Fibroblast of villous mesenchyme (primary cell): ENCODE results near the gene SLC46A1. TPM values are rescaled to one million over a fixed set of nuclear protein-coding genes. Genes with fewer than 3 reads are reported as not detected.

Source experiments
- DNase-seq: peaks from one replicate; pipeline ENCODE4 v3.0.0-alpha.2; 2010; ENCODE audit warnings: low read depth
- H3K4me3 ChIP-seq: 2 replicates; pipeline ENCODE4 v1.5.1; 2011; ENCODE audit warnings: low read depth, mild to moderate bottlenecking, low read length
- total RNA-seq: library from RNA; depleted of rRNA; stranded (reverse); fragments of >200 nt; gene quantifications from 2 replicates; pipeline ENCODE4 v1.2.3, GENCODE V29; 2012
- TF ChIP-seq, protein P1 (sequence below): IDR thresholded peaks from 2 replicates; pipeline ENCODE4 v1.5.1; 2012; ENCODE audit warnings: low read depth, mild to moderate bottlenecking, low read length; ENCODE audit not compliant: insufficient read depth

Gene SLC46A1
- total RNA-seq, 1 donor, result 9.5 TPM

DNA sequence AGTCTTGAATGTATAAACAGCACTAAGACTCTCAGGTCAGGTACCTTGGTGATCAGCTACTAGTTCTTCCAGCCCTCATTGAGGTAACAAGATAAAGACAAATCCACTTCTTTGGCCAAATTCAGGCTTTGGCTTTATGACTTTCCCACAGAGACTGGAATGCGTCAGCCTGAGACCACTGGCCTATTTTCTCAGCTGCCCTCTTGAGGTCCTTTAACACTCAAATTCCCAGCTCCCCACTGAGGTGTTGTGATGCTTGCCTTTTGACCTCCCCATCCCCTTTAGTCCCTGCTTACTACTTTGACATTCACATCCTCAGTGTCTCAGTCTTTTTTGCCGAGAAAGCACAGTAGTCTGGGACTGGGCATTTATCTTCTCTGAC, 59.8 kb downstream of the SLC46A1 start:
- no peak overlapping the region for H3K4me3 ChIP-seq
- DNase-seq, result peak; percentile 42
- TF ChIP-seq, protein P1, sequence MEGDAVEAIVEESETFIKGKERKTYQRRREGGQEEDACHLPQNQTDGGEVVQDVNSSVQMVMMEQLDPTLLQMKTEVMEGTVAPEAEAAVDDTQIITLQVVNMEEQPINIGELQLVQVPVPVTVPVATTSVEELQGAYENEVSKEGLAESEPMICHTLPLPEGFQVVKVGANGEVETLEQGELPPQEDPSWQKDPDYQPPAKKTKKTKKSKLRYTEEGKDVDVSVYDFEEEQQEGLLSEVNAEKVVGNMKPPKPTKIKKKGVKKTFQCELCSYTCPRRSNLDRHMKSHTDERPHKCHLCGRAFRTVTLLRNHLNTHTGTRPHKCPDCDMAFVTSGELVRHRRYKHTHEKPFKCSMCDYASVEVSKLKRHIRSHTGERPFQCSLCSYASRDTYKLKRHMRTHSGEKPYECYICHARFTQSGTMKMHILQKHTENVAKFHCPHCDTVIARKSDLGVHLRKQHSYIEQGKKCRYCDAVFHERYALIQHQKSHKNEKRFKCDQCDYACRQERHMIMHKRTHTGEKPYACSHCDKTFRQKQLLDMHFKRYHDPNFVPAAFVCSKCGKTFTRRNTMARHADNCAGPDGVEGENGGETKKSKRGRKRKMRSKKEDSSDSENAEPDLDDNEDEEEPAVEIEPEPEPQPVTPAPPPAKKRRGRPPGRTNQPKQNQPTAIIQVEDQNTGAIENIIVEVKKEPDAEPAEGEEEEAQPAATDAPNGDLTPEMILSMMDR, result no peak

DNA sequence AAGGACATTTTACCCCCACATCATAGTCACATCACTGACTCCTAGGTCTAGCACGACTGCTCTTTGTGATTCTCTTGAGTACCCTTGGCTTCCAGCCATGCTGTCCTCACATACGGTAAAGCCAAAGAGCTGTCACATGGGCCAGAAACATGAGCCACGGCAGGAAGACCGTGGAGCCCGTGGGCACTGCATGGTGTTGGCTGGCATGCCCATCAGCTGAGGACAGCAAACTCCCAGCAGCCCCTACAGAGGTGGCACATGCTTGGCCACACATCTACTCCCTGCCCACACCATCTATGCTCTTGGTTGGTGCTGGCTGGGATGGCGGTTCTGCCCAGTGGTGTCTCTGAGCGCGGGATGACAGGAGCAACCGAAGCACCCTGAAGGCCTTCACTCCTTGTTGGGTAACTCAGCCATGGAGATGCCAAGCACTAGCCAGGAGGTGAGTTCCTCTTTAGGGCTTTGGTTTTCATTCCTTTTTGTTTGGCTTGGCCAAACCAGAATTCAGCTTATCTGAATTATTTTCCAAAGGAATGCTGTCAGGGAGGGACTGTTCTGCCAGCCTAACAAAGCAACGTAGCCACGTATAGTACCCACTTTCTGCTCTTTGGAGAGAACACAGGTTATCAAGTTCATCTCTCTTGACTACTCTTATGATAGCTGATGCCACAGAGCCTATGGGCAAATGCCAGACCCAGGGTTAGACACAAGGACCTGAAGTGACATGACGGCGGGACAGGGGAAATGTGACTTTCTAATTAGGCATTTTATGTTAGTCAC, 60.4 kb downstream of the SLC46A1 start:
- DNase-seq, result no peak
- TF ChIP-seq, protein P1, result no peak
- H3K4me3 ChIP-seq, result no peak overlapping the region

Other genes with a start within 250 kb of the SLC46A1 start
- 22.9 and 47.1 TPM in 2 replicates for gene TMEM97, start 87.0 kb downstream of the SLC46A1 start, total RNA-seq
- 46.7 and 51.4 TPM in 2 replicates for gene IFT20, start 70.7 kb downstream of the SLC46A1 start, total RNA-seq
- 35.1 and 50.1 TPM in 2 replicates for gene TNFAIP1, start 70.5 kb downstream of the SLC46A1 start, total RNA-seq
- gene POLDIP2, start 48.7 kb downstream of the SLC46A1 start, total RNA-seq, result 85.5 and 88.9 TPM in 2 replicates
- gene SEBOX, start 41.0 kb downstream of the SLC46A1 start, total RNA-seq, result not detected in 2 replicates
- gene VTN, start 35.9 kb downstream of the SLC46A1 start, total RNA-seq, result 5.2 and 10.0 TPM in 2 replicates
- gene SARM1, start 34.5 kb downstream of the SLC46A1 start, total RNA-seq, result 12.9 and 16.4 TPM in 2 replicates
- not detected in 2 replicates for gene SLC13A2, start 67.4 kb upstream of the SLC46A1 start, total RNA-seq
- not detected in 2 replicates for gene FOXN1, start 100.1 kb upstream of the SLC46A1 start, total RNA-seq
- gene UNC119, start 146.4 kb upstream of the SLC46A1 start, total RNA-seq, result 19.6 and 21.6 TPM in 2 replicates
- gene PIGS, start 165.3 kb upstream of the SLC46A1 start, total RNA-seq, result 48.3 and 52.7 TPM in 2 replicates
- 28.9 and 41.6 TPM in 2 replicates for gene ALDOC, start 170.7 kb upstream of the SLC46A1 start, total RNA-seq
- 21.9 and 38.4 TPM in 2 replicates for gene SPAG5, start 192.8 kb upstream of the SLC46A1 start, total RNA-seq
- gene RSKR, start 208.0 kb upstream of the SLC46A1 start, total RNA-seq, result 4.8 and 5.6 TPM in 2 replicates
- gene BLTP2, start 238.9 kb upstream of the SLC46A1 start, total RNA-seq, result 143 and 176 TPM in 2 replicates